Measurements from ENCODE around the gene HOXD1.

HOXD1 gene

GRCh38 chr2:176160251-176160985 is 28.1 kb upstream of the HOXD1 start:
- no peak for DNase-seq
- in situ Hi-C loops (cut with HindIII; ENCODE audit: low pct_ligation_motif_present, low sequenced_read_pairs) = no loop called here
- no peak overlapping the region for H3K4me3 ChIP-seq (ENCODE audit: low read depth, low read length)
- H3K27me3 ChIP-seq (replicated peaks) = peaks cover 96% of the 10 kb centered on the region
- H3K36me3 ChIP-seq (replicated peaks) = no peaks in the 10 kb centered on the region
- no peak overlapping the region for H3K27ac ChIP-seq
- no peak for TF ChIP-seq CTCF (IDR thresholded peaks at IDR 0.05; ENCODE audit: low read depth, low read length, missing control alignments)

DNA sequence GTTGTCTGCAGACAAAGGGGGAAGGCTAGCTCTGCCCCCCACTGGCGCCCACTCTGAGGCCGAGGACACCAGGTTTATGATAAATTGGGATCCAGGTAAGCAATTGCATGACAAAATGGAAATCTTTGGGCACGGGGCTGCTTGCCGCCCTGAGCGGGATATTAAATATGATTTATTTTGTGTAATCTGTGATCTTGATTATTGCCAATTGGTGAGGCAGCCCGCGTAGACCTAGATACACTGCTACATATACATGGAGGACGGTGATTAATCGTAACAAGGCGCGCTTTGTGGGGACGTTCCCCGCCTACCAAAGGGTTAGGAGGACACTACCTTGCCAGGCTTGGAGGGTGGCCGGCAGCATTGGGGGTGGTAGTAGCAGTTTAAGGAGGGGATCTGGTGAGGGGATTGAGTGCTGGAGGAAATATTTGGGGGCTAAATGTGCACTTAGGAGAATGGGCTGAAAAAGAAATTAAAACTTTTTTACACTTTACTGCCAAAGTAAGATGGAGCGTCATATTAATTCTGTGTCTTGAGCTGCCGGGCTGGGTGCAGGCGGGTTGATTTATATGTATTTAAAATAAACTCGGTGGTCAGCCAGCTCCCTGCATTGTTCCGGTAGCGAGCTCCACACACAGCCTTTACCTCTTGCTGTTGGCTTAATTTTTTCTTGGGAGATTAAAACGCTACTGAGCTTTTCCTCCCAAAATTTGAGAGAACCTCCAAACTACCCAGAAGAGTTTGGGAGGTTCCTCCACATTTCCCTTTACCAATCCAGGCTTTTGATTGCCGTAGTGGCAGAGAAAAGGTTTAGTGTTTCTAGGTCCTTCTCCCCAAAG is 27.3 kb upstream of the HOXD1 start:
- Histone ChIP-seq H3K36me3 (replicated peaks) (no peaks in the 10 kb centered on the region), H3K27me3 (replicated peaks) (peaks cover 96% of the 10 kb centered on the region), H3K4me3 (ENCODE audit: low read depth, low read length) (no peak overlapping the region), H3K27ac (no peak overlapping the region)
- DNase-seq = no peak
- TF ChIP-seq CTCF (IDR thresholded peaks at IDR 0.05; ENCODE audit: low read depth, low read length, missing control alignments) = no peak
- in situ Hi-C loops (cut with HindIII; ENCODE audit: low pct_ligation_motif_present, low sequenced_read_pairs) = no loop called here

- TF ChIP-seq CTCF (IDR thresholded peaks at IDR 0.05; ENCODE audit: low read depth, low read length, missing control alignments) = no peak
- Histone ChIP-seq H3K27ac (no peak overlapping the region), H3K4me3 (ENCODE audit: low read depth, low read length) (no peak overlapping the region), H3K36me3 (replicated peaks) (no peaks in the 10 kb centered on the region), H3K27me3 (replicated peaks) (peaks cover 96% of the 10 kb centered on the region)
- in situ Hi-C loops (cut with HindIII; ENCODE audit: low pct_ligation_motif_present, low sequenced_read_pairs) = no loop called here
- DNase-seq = no peak
These were observed 26.4 kb upstream of the HOXD1 start for GRCh38 chr2:176161825-176162626.

DNA sequence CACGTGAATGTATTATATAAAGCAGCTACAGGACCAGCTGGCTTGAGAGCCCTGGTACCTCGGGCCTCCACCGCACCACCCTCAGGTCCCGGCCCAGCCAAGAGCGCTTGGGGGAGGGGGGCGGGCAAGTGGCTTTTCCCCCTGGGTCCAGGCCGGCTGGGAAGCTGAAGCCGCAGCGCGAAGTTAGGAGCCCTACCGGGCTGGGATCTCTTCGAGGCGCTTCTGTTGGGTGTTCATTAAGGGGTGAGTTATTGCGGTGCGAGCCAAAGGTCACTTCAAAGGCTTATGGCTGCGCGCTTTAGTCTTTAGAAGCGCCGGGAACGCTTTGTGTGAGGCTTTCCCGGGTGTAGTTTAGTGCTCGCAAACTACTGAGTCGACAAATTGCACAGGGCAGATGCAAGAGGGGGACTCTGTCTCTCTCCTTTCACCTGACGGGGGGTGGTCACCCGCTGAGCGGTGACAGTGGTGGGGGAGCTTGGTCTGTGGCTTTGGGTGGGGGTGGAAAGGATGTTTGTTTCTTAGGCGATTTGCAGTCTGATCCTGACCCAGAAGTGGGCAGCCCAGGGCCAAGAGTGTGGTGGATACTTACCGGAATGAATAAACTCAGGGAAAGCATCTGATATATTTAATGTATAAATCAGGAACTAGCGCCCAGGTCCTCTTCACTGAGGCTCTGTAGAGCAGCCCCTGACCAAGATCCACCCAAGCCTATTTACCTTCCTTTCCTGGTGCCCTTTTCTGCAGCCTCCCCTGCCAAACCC is 25.4 kb upstream of the HOXD1 start:
- H3K36me3 ChIP-seq (replicated peaks) = no peaks in the 10 kb centered on the region
- TF ChIP-seq CTCF (IDR thresholded peaks at IDR 0.05; ENCODE audit: low read depth, low read length, missing control alignments) = no peak
- DNase-seq = no peak
- in situ Hi-C loops (cut with HindIII; ENCODE audit: low pct_ligation_motif_present, low sequenced_read_pairs) = no loop called here
- H3K27me3 ChIP-seq (replicated peaks) = peaks cover 91% of the 10 kb centered on the region
- no peak overlapping the region for H3K4me3 ChIP-seq (ENCODE audit: low read depth, low read length)
- H3K27ac ChIP-seq = no peak overlapping the region

DNA sequence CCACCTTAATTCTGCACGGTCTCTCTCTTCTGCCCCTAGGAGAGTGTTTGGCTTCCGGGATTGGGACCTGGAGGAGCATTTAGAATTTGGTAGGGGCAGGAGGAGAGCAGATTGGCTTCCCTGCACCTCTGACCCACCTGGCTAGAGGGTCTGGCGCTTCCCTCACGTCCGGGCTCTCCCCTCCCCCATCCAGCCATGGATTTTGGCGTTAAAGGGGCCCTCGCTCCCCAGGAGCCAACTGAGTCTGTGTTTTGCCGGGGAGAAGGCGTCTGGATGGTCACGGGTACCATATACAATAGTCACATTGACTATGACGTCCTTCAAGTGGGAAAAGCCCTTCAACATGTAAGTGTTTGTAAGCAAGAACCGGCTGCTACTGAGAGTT is 24.8 kb upstream of the HOXD1 start:
- no peak overlapping the region for H3K27ac ChIP-seq
- TF ChIP-seq CTCF (IDR thresholded peaks at IDR 0.05; ENCODE audit: low read depth, low read length, missing control alignments) = no peak
- DNase-seq = no peak
- no peak overlapping the region for H3K4me3 ChIP-seq (ENCODE audit: low read depth, low read length)
- in situ Hi-C loops (cut with HindIII; ENCODE audit: low pct_ligation_motif_present, low sequenced_read_pairs) = no loop called here
- H3K36me3 ChIP-seq (replicated peaks) = no peaks in the 10 kb centered on the region
- peaks cover 87% of the 10 kb centered on the region for H3K27me3 ChIP-seq (replicated peaks)
